ENCODE measurements around the gene CHRM1. TPM values are rescaled to one million over a fixed set of nuclear protein-coding genes. Genes with fewer than 3 reads are reported as not detected.
"Not testable (repeated sequence)": the region's sequence is repeated elsewhere in the genome, so short reads cannot be mapped to it uniquely, and the experiment has no call there.

CHRM1 gene
- total and polyA plus RNA-seq, 2 of the 13 experiments (the other 11 are each of a cell fraction or from before 2014, with no cell fraction given) = not detected

DNA sequence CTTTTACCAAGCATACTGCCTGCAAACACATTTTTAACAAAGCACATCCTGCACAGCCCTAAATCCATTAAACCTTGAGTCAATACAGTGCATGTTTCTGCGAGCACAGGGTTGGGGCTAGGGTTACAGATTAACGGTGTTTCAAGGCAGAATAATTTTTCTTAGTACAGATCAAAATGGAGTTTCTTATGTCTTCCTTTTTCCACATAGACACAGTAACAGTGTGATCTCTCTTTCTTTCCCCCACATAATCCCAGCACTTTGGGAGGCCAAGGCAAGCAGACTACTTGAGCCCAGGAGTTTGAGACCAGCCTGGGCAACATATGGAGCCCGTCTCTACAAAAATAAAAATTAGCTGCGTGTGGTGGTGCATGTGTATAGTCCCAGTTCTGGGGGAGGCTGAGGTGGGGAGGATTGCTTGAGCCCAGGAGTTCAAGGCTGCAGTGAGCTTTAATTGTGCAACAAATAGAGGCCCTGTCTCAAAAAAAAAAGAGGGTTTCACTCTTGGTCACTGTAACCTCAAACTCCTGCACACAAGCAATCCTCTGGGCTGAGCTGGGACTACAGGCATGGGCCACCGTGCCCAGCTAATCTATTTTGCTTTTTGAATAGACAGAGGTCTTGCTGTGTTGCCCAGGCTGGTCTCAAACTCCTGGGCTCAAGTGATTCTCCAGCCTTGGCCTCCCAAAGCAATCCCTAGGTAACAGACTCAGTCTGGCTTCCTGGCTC lies 60.2 kb downstream of the CHRM1 start (continued):
- no peak for TF ChIP-seq CREB3 (CRISPR knock-in tag; IDR thresholded peaks at IDR 0.05)
- no peak for TF ChIP-seq ZNF12 (CRISPR knock-in tag; IDR thresholded peaks at IDR 0.05)
- TF ChIP-seq KDM1A (CRISPR knock-in tag; IDR thresholded peaks at IDR 0.05) = no peak; the same call in 1 of the 2 replicates

DNA sequence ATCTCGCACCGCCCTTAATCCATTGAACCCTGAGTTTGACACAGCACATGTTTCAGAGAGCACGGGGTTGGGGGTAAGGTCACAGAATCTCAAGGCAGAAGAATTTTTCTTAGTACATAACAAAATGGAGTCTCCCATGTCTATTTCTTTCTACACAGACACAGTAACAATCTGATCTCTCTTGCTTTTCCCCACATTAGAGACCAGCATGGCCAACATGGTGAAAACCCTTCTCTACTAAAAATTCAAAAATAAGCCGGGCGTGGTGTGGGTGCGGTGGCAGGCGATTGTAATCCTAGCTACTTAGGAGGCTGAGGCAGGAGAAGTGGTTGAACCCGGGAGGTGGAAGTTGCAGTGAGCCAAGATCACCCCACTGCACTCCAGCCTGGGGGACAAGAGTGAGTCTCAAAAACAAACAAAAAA lies 61.9 kb downstream of the CHRM1 start:
- WGBS (ENCODE audit: low lambda C conversion rate) = 77% methylated on average over 8 of the region's 8 CpGs
- BruUV-seq (replicated peaks); H2AFZ ChIP-seq (ENCODE audit: low read length); H3K9me3 ChIP-seq (ENCODE audit: low read length); CTCF ChIA-PET (ENCODE audit: low intra/inter-chr PET ratio, low total read pairs); H3K27me3 ChIP-seq (ENCODE audit: control insufficient read depth in 1 of 2, insufficient read depth in 2 of 2, low read length in 2 of 2); H3K4me3 ChIP-seq (replicated peaks in 1 of 3; ENCODE audit: insufficient read depth in 1 of 3, low read depth in 2 of 3, low read length in 3 of 3); in situ Hi-C loops (cut with HindIII; ENCODE audit: extremely low pct_ligation_motif_present, low pct_unique_long_range_greater_than_20kb); FAIRE-seq; intact Hi-C loops (cut with micrococcal nuclease; ENCODE audit: unreplicated experiment); H3K9ac ChIP-seq (ENCODE audit: insufficient read depth, low read depth, low read length); ATAC-seq; DNase-seq (ENCODE audit: low spot score): not testable (repeated sequence)
- peaks cover 10% of the 10 kb centered on the region for H4K20me1 ChIP-seq (ENCODE audit: insufficient read depth, low read length)
- peak overlapping the region; percentile 37 for H3K4me2 ChIP-seq (ENCODE audit: low read depth, low read length)
- peak overlapping the region; percentile 59 for H3K27ac ChIP-seq (ENCODE audit: extremely low read length, insufficient read depth, low read length)
- peaks cover 69% of the 10 kb centered on the region for H3K4me1 ChIP-seq (ENCODE audit: insufficient read depth, low read length)
- POLR2A ChIA-PET = interaction anchor here (1.4 kb wide), 1 partner anchor 18 kb away, joined by 3 read pairs; no protein-coding TSS in a partner anchor
- H3K79me2 ChIP-seq (ENCODE audit: insufficient read depth, low read length) = peaks cover 73% of the 10 kb centered on the region
- H3K36me3 ChIP-seq (replicated peaks in 1 of 2; ENCODE audit: control insufficient read depth in 1 of 2, insufficient read depth in 2 of 2, low read length in 2 of 2) = peaks cover 3 to 18% of the 10 kb centered on the region in 2 experiments; a peak in 4 of 5 replicates

Small RNA genes within 50 kb of the gene (small RNA-seq; reads per million reads assigned to genes)
- 0 reads per million in 3 experiments for gene RN7SL259P (ENCODE audit: insufficient read depth in 2 of 3, insufficient read length in 3 of 3, low read depth in 2 of 3, low replicate concordance in 1 of 3)

Other genes with a start within 250 kb of the CHRM1 start
- gene UQCC3, start 249.7 kb downstream of the CHRM1 start, total RNA-seq (2016; rRNA removed; fragmentation: Illumina TruSeq; extraction: Trizol) = 12.1 and 16.0 TPM in 2 replicates
- gene UQCC3, start 249.7 kb downstream of the CHRM1 start, polyA plus RNA-seq (2011; rRNA removed) = 7.7 and 8.4 TPM in 2 replicates
- 1.4 and 3.7 TPM in 2 replicates for gene LBHD1, start 249.1 kb downstream of the CHRM1 start, total RNA-seq (2016; rRNA removed; fragmentation: Illumina TruSeq; extraction: Trizol)
- 3.2 and 3.6 TPM in 2 replicates for gene LBHD1, start 249.1 kb downstream of the CHRM1 start, polyA plus RNA-seq (2011; rRNA removed)
- 52.4 and 58.9 TPM in 2 replicates for gene UBXN1, start 242.3 kb downstream of the CHRM1 start, total RNA-seq (2016; rRNA removed; fragmentation: Illumina TruSeq; extraction: Trizol)
- gene UBXN1, start 242.3 kb downstream of the CHRM1 start, polyA plus RNA-seq (2011; rRNA removed) = 47.1 and 47.5 TPM in 2 replicates
- gene LRRN4CL, start 231.8 kb downstream of the CHRM1 start, total RNA-seq (2016; rRNA removed; fragmentation: Illumina TruSeq; extraction: Trizol) = 0.11 TPM in 1 of 2 replicates, not detected in the other
- gene LRRN4CL, start 231.8 kb downstream of the CHRM1 start, polyA plus RNA-seq (2011; rRNA removed) = 0.04 TPM in 1 of 2 replicates, not detected in the other
- 10.2 and 21.1 TPM in 2 replicates for gene BSCL2, start 213.9 kb downstream of the CHRM1 start, total RNA-seq (2016; rRNA removed; fragmentation: Illumina TruSeq; extraction: Trizol)
- gene BSCL2, start 213.9 kb downstream of the CHRM1 start, polyA plus RNA-seq (2011; rRNA removed) = 19.5 and 22.6 TPM in 2 replicates
- gene GNG3, start 213.7 kb downstream of the CHRM1 start, total RNA-seq (2016; rRNA removed; fragmentation: Illumina TruSeq; extraction: Trizol) = not detected in 2 replicates
- gene GNG3, start 213.7 kb downstream of the CHRM1 start, polyA plus RNA-seq (2011; rRNA removed) = not detected in 2 replicates
- gene HNRNPUL2, start 193.9 kb downstream of the CHRM1 start, total RNA-seq (2016; rRNA removed; fragmentation: Illumina TruSeq; extraction: Trizol) = 8.4 and 9.6 TPM in 2 replicates
- 9.6 TPM in 2 replicates for gene HNRNPUL2, start 193.9 kb downstream of the CHRM1 start, polyA plus RNA-seq (2011; rRNA removed)
- gene TTC9C, start 192.9 kb downstream of the CHRM1 start, total RNA-seq (2016; rRNA removed; fragmentation: Illumina TruSeq; extraction: Trizol) = 36.4 and 42.5 TPM in 2 replicates
- gene TTC9C, start 192.9 kb downstream of the CHRM1 start, polyA plus RNA-seq (2011; rRNA removed) = 28.0 and 29.1 TPM in 2 replicates
- gene ZBTB3, start 167.2 kb downstream of the CHRM1 start, total RNA-seq (2016; rRNA removed; fragmentation: Illumina TruSeq; extraction: Trizol) = 4.0 and 5.2 TPM in 2 replicates
- 3.1 and 3.4 TPM in 2 replicates for gene ZBTB3, start 167.2 kb downstream of the CHRM1 start, polyA plus RNA-seq (2011; rRNA removed)
- gene POLR2G, start 159.8 kb downstream of the CHRM1 start, total RNA-seq (2016; rRNA removed; fragmentation: Illumina TruSeq; extraction: Trizol) = 97.6 and 116 TPM in 2 replicates
- 85.9 and 97.1 TPM in 2 replicates for gene POLR2G, start 159.8 kb downstream of the CHRM1 start, polyA plus RNA-seq (2011; rRNA removed)
- 13.4 and 19.4 TPM in 2 replicates for gene TAF6L, start 150.0 kb downstream of the CHRM1 start, total RNA-seq (2016; rRNA removed; fragmentation: Illumina TruSeq; extraction: Trizol)
- gene TAF6L, start 150.0 kb downstream of the CHRM1 start, polyA plus RNA-seq (2011; rRNA removed) = 12.6 and 15.3 TPM in 2 replicates
- gene TMEM179B, start 134.0 kb downstream of the CHRM1 start, total RNA-seq (2016; rRNA removed; fragmentation: Illumina TruSeq; extraction: Trizol) = 11.4 and 24.8 TPM in 2 replicates
- 25.7 and 31.5 TPM in 2 replicates for gene TMEM179B, start 134.0 kb downstream of the CHRM1 start, polyA plus RNA-seq (2011; rRNA removed)
- gene TMEM223, start 129.4 kb downstream of the CHRM1 start, total RNA-seq (2016; rRNA removed; fragmentation: Illumina TruSeq; extraction: Trizol) = 18.0 and 24.9 TPM in 2 replicates
- 19.5 TPM in 2 replicates for gene TMEM223, start 129.4 kb downstream of the CHRM1 start, polyA plus RNA-seq (2011; rRNA removed)
- 26.2 and 30.9 TPM in 2 replicates for gene NXF1, start 115.9 kb downstream of the CHRM1 start, total RNA-seq (2016; rRNA removed; fragmentation: Illumina TruSeq; extraction: Trizol)
- gene NXF1, start 115.9 kb downstream of the CHRM1 start, polyA plus RNA-seq (2011; rRNA removed) = 30.4 and 39.7 TPM in 2 replicates
- 26.9 and 29.2 TPM in 2 replicates for gene STX5, start 89.3 kb downstream of the CHRM1 start, total RNA-seq (2016; rRNA removed; fragmentation: Illumina TruSeq; extraction: Trizol)
- 30.0 and 36.6 TPM in 2 replicates for gene STX5, start 89.3 kb downstream of the CHRM1 start, polyA plus RNA-seq (2011; rRNA removed)
- gene TEX54, start 88.5 kb downstream of the CHRM1 start, total RNA-seq (2016; rRNA removed; fragmentation: Illumina TruSeq; extraction: Trizol) = not detected in 2 replicates
- gene TEX54, start 88.5 kb downstream of the CHRM1 start, polyA plus RNA-seq (2011; rRNA removed) = not detected in 2 replicates
- gene WDR74, start 81.8 kb downstream of the CHRM1 start, total RNA-seq (2016; rRNA removed; fragmentation: Illumina TruSeq; extraction: Trizol) = 68.4 and 83.3 TPM in 2 replicates
- gene WDR74, start 81.8 kb downstream of the CHRM1 start, polyA plus RNA-seq (2011; rRNA removed) = 77.0 and 84.6 TPM in 2 replicates
- gene SLC3A2, start 40.5 kb downstream of the CHRM1 start, total RNA-seq (2016; rRNA removed; fragmentation: Illumina TruSeq; extraction: Trizol) = 94.8 and 213 TPM in 2 replicates
- gene SLC3A2, start 40.5 kb downstream of the CHRM1 start, polyA plus RNA-seq (2011; rRNA removed) = 225 and 226 TPM in 2 replicates
- not detected in 2 replicates for gene SLC22A6, start 63.6 kb upstream of the CHRM1 start, total RNA-seq (2016; rRNA removed; fragmentation: Illumina TruSeq; extraction: Trizol)
- not detected in 2 replicates for gene SLC22A6, start 63.6 kb upstream of the CHRM1 start, polyA plus RNA-seq (2011; rRNA removed)
- 0.04 TPM in 1 of 2 replicates, not detected in the other for gene SLC22A8, start 94.5 kb upstream of the CHRM1 start, total RNA-seq (2016; rRNA removed; fragmentation: Illumina TruSeq; extraction: Trizol)
- gene SLC22A8, start 94.5 kb upstream of the CHRM1 start, polyA plus RNA-seq (2011; rRNA removed) = 0.05 and 0.33 TPM in 2 replicates
- not detected in 2 replicates for gene SLC22A24, start 222.9 kb upstream of the CHRM1 start, total RNA-seq (2016; rRNA removed; fragmentation: Illumina TruSeq; extraction: Trizol)
- not detected in 2 replicates for gene SLC22A24, start 222.9 kb upstream of the CHRM1 start, polyA plus RNA-seq (2011; rRNA removed)

Measured in HepG2 (cell line).